NCI-H1436 (cell line): ENCODE data around the gene CST4.
"Not testable (repeated sequence)": the region's sequence is repeated elsewhere in the genome, so short reads cannot be mapped to it uniquely, and the experiment has no call there.

Experiments
- DNase-seq: peaks from one replicate; lab custom pipeline; 2025; lab: John Stamatoyannopoulos, UW

The CST4 gene

DNA sequence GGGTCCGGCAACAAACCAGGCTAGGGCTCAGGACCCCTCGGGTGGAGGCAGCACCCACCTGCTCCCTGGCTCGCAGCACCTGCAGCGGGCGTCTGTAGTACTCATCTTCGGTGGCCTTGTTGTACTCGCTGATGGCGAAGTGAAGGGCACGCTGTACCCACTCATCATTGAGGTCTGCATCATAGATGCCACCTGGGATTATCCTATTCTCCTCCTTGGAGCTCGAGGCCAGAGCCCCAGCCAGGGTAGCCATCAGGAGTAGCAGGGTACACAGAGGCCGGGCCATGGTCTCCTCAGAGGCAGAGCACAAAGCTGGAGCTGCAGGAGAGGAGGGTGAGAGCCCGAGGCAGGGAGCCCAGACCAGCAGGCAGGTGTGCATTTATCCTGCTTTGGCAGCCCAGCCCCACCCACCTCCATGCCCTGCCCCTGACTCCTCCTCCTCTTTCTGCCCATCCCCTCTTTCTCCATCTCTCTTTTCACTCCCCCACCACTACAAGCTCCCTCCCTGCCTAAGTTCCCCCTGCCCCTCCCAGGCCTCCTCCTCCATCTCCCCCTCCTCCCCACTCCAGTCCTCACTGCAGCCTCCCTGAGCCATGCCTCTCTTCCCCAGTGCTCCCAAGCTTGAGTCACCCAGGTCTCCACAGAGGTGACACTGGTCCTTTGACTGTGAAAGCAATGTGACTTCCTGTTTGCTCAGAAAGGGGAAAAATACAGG is at the start of gene CST4:
Gene CST4, minus strand, starts transcription at position 355 of the 715 bp plus-strand sequence. Its CDS starts 69 bp downstream, at position 286.
- DNase-seq, result not testable (repeated sequence)

- not testable (repeated sequence) for DNase-seq
These were observed 46.6 kb upstream of the CST4 start for GRCh38 chr20:23735391-23735790.

DNA sequence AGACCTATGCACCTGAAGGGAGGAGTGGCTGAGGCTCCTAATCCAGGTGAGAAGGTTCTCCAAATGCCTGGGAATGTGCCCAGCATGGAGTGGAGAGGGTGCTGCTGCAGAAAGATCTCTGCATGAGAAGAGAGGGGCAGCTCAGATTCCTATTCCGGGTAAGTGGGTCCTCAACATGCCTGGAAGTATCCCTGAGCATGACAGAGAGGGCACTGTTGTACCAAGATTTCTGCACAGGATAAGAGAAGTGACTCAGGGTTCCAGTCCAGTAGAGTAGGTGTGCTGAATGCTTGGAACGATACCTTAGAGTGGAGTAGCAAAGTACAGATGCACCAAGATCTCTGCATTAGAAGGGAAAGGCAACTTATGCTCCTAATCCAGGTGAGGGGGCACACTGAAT is 46.1 kb upstream of the CST4 start:
- DNase-seq, result not testable (repeated sequence)

GRCh38 chr20:23734440-23734839 is 45.6 kb upstream of the CST4 start:
- not testable (repeated sequence) for DNase-seq

DNA sequence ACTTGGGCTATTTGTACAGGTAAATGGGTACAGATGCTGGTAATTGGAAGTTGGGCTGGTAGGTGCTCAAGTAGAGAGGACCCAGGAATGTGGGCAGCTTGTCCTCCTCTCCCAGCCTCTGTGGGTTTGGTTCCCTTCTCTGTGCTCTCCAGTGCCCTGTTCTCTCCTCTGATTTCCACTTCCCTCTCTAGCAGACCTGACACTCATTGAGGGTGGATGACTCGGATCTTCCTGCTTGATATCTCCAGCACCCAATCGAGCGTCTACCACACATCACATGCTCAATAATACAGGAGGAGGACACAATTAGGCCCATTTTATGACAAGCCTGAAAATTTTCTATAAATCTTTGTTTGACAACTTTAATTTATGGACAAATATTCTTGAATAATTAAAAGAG is 38.2 kb upstream of the CST4 start:
- no peak for DNase-seq

DNA sequence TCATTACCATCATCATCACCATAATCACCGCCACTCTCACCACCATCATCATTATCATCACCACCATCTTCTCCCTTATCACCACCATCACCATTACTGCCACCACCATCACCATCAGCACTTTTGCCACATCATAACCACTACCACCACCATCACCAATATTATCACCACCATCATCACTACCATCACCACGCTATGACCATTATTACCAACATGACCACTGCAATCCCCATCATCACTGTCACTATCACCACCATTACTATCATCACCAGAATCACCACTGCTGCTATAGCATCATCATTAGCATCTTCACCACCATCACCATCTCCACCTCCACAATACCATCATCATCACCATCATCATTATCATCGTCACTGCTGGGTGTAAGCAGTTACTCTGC is 36.3 kb upstream of the CST4 start:
- no peak for DNase-seq

- not testable (repeated sequence) for DNase-seq
These were observed 34.9 kb upstream of the CST4 start for GRCh38 chr20:23723659-23724307.

DNA sequence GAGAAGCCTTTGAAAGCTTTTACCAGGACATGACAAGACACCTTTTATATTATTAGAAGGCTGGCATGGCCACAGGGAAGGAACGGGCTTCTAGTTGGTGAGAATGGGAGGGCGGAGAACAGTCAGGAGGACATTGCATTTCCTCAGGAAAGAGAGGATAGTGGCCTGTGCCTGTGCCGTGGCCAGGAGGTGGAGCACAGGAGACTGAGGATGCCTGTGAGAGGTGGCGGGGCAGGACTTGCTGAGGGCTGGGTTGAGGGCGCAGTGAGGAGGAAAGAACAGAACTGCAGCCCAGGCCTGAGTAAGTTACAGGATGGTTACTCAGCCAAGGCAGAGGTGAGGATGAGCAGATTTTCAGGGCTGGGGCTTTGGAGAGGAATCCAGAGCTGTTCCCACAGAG is 34.0 kb upstream of the CST4 start:
- DNase-seq, result not testable (repeated sequence)

DNA sequence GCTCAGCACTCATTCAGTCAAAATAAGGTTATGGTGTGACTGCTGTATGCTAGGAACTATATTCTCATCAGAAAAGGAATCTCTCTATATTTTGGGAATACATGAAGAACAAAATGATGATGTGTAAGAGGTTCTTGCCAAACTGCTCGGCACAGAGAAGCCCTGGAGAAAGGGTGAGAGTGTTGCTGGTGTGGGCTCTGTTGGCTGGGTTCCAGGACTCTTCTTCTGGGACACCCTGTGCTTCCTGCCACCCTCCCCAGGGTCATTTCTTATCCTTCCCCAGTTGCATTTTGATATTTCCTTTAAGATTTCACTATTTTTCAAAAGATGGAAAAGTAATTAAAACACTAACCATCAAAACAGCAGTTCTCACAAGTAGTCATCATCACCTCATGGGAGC is 33.1 kb upstream of the CST4 start:
- DNase-seq, result no peak

GRCh38 chr20:23719351-23719750 is 30.5 kb upstream of the CST4 start:
- DNase-seq, result not testable (repeated sequence)

- DNase-seq, result not testable (repeated sequence)
These were observed 22.9 kb upstream of the CST4 start for GRCh38 chr20:23711778-23712177.

DNA sequence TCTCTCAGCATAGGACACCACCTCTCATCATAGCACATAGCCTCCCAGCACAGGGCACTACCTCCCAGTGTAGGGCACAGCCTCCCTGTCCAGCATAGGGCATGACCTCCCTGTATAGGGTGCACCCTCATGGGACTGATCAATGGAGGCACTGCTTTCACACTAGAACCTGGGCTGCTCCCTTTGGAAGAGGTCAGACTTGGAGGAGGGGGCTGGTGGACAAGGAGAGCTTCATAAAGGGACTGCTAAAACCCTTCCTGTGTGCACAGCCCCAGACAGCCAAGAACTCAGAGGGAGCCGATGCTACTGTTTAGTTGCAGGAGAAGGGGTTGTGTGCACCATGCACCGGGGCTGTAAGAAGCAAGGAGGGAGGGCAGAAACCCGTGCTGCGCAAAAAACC is 21.9 kb upstream of the CST4 start:
- DNase-seq, result no peak

DNA sequence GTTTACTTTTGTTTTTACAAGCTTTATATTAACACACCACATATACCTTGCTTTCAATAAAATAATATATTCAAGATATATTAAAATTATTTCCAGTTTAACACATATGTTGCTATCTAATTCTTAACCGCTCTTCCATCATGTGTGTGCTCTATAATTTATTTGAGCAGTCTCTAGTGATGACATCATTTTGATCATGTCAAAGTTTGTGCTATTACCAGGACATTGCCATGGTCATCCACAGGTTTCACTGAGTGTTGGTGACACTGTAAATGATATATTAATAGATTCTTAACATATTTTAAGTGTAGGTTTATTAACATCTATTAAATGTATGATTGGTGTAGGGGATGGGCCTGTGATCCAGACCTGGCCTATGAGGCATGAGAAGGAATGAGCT is 17.1 kb upstream of the CST4 start:
- DNase-seq, result no peak

- DNase-seq, result no peak
These were observed 13.2 kb upstream of the CST4 start for GRCh38 chr20:23702021-23702420.

DNA sequence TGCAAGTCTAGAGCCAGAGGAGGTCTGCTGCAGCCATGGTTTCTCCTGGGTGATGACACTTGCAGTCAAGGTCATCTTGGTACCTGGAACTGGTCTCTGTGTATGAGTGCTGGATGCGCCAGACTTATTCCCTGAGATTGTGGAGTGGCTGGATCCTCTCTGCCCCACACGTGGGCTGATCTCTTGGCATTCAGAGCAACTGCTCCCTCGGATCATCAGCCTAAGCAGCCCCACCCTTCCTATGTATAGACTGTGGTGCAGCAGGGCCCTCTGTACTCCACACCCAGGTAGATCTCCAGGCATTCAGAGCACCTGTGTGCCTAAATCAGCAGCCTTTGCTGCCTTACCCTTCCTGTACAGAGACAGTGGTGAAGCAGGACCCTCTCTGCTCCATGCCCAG is 12.1 kb upstream of the CST4 start:
- no peak for DNase-seq

DNA sequence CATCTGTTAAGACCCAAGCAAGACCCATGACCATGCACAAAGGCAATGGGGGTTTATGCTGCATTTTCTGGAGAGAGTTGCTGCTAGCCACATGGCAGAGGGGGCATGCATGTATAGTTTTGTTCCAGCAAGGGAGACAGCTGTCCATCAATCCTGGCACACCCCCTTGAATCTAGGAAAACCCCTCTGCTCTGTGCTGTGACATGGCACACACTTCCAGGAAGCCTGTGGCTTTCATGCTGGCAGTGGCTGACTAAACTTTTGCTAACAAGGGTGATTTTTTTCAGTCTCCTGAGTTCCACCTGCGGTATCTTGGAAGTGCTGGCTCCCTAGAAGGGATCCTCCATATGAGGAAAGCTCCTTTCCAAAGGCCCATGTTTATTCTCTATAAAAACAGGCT is 9.1 kb upstream of the CST4 start:
- no peak for DNase-seq

- DNase-seq, result not testable (repeated sequence)
These were observed 6.2 kb upstream of the CST4 start for GRCh38 chr20:23695068-23695395.

DNA sequence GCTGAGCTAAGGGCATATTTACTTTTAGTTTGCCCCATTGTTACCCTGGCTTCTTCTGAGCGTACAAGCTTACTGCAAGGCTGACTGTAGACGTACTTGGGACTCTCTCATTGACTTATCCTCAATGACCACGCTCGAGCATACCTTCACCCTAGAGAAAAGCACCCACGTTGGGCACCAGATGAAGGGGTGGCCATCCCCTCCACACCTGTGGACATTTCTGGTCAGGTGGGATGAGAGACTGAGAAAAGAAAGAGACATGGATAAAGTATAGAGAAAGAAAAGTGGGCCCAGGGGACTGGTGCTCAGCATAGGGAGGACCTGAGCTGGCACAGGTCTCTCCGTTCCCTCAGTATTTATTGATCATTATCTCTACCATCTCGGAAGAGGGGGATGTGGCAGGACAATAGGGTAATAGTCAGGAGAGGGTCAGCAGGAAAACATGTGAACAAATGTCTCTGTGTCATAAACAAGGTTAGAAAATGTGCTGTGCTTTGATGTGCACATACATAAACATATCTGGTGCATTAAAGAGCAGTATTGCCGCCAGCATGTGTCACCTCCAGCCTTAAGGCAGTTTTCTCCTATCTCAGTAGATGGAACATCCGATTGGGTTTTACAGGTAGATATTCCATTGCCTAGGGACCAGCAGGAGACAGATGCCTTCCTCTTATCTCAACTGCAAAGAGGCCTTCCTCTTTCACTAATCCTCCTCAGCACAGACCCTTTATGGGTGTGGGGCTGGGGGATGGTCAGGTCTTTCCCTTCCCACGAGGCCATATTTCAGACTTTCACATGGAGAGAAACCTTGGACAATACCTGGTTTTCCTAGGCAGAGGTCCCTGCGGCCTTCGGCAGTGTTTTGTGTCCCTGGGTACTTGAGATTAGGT is 5.6 kb upstream of the CST4 start:
- DNase-seq, result not testable (repeated sequence)

- not testable (repeated sequence) for DNase-seq
These were observed 4.1 kb upstream of the CST4 start for GRCh38 chr20:23692725-23693619.

DNA sequence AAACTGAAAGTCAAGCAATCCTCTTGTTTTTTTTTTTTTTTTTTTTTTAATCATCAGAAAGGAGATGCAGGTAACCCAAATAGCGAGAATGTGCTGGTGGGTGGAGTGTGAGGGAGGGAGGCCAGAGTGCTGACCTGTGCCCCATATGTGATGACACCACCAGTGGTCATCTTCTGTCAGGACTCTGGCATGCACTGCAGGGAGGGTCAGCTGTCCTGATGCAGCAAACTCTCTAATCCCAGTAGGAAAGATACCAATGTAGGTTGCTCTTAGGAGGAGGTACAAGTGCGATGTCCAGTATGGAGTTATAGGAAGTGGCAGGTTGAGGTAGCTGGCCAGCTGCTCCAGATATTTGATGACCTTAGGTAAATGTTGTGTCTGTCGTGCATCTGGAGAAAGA is 2.8 kb upstream of the CST4 start:
- DNase-seq, result no peak

- no peak for DNase-seq
These were observed 1.7 kb upstream of the CST4 start for GRCh38 chr20:23690581-23690980.

GRCh38 chr20:23689399-23689690 is 507 bp upstream of the CST4 start:
- no peak for DNase-seq
